ENCODE results near the gene FAM78A. TPM values are rescaled to one million over a fixed set of nuclear protein-coding genes. Genes with fewer than 3 reads are reported as not detected.

The FAM78A gene
- total RNA-seq, 1 experiment from 2014 or later = 0.40 TPM

DNA sequence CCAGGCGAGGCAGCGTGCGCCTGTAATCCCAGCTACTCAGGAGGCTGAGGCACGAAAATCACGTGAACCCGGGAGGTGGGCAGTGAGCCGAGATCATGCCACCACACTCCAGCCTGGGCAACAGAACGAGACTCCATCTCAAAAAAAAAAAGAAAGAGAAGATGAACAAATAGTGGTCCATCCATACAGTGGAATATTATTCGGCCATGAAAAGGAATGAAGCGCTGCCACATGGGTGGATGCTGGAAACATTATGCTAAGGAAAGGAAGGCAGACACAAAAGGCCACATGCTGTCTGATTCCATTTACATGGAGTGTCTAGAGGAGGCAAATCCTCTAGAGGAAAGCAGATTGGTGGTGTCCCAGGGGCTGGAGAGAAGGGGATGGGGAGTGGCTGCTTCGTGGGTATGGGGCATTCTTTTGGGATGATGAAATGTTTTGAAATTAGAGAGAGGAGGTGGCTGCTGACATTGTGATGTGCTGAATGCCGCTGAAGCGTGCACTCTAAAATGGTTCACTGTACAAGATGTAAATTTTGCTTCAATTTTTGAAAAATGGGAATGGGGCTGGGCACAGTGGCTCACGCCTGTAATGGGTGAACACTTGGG is 30.2 kb upstream of the FAM78A start:
- no peaks in the 10 kb centered on the region for H3K9me3 Mint-ChIP-seq (ENCODE audit: unreplicated experiment)
- ChIA-PET CTCF (interaction anchor here (0.6 to 1.2 kb wide), 2 partner anchors 57 to 155 kb away, joined by 3 to 4 read pairs; no protein-coding TSS in a partner anchor), POLR2A (no interaction called here)
- H3K36me3 Mint-ChIP-seq (ENCODE audit: insufficient read depth, unreplicated experiment) = no peaks in the 10 kb centered on the region
- no peak overlapping the region for H3K4me3 Mint-ChIP-seq (ENCODE audit: unreplicated experiment)
- no peak overlapping the region for H3K27ac Mint-ChIP-seq (ENCODE audit: low read depth, unreplicated experiment)
- intact Hi-C loops (cut with micrococcal nuclease) = no loop called here
- BruUV-seq (replicated peaks) = no TSS peak
- no peaks in the 10 kb centered on the region for H3K27me3 Mint-ChIP-seq (ENCODE audit: insufficient read depth, unreplicated experiment)
- H3K4me1 Mint-ChIP-seq (ENCODE audit: insufficient read depth, unreplicated experiment) = no peaks in the 10 kb centered on the region
- DNase-seq (ENCODE audit: unreplicated experiment) = no peak
- TF ChIP-seq, protein P1, sequence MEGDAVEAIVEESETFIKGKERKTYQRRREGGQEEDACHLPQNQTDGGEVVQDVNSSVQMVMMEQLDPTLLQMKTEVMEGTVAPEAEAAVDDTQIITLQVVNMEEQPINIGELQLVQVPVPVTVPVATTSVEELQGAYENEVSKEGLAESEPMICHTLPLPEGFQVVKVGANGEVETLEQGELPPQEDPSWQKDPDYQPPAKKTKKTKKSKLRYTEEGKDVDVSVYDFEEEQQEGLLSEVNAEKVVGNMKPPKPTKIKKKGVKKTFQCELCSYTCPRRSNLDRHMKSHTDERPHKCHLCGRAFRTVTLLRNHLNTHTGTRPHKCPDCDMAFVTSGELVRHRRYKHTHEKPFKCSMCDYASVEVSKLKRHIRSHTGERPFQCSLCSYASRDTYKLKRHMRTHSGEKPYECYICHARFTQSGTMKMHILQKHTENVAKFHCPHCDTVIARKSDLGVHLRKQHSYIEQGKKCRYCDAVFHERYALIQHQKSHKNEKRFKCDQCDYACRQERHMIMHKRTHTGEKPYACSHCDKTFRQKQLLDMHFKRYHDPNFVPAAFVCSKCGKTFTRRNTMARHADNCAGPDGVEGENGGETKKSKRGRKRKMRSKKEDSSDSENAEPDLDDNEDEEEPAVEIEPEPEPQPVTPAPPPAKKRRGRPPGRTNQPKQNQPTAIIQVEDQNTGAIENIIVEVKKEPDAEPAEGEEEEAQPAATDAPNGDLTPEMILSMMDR (IDR thresholded peaks at IDR 0.05; ENCODE audit: unreplicated experiment) = no peak

DNA sequence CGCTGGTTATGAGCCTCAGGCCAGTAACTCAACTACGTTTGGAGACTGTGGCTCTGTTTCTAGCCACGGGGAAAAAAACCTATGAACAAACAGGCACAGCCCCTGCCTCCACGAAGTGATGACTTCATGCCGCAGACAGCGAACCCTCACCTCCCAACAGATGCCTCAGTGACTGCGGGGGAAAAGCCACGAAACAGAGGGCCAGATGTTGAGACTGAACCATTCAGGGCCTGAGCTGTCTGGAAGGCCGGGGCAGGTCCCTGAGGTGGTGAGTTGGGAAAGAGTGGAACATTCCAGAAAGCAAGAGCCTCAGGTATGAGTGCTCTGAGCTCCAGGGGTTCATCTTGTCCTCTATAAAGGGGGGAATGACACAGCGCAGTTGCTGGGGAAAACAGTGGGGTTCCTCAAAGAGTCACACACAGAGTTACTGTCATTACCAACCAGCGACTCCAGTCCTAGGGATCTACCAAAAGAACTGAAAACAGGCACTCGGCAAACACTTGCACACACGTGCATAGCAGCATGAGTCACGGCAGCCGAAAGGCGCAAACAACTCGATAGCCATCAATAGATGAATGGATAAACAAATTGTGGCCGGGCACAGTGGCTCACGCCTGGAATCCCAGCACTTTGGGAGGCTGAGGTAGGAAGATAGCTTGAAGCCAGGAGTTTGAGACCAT is 28.5 kb upstream of the FAM78A start:
- no peak for DNase-seq (ENCODE audit: unreplicated experiment)
- TF ChIP-seq, protein P1 (IDR thresholded peaks at IDR 0.05; ENCODE audit: unreplicated experiment) = no peak
- Mint-ChIP-seq H3K4me3 (ENCODE audit: unreplicated experiment) (no peak overlapping the region), H3K36me3 (ENCODE audit: insufficient read depth, unreplicated experiment) (no peaks in the 10 kb centered on the region), H3K27me3 (ENCODE audit: insufficient read depth, unreplicated experiment) (no peaks in the 10 kb centered on the region), H3K27ac (ENCODE audit: low read depth, unreplicated experiment) (no peak overlapping the region), H3K9me3 (ENCODE audit: unreplicated experiment) (no peaks in the 10 kb centered on the region), H3K4me1 (ENCODE audit: insufficient read depth, unreplicated experiment) (no peaks in the 10 kb centered on the region)
- intact Hi-C loops (cut with micrococcal nuclease) = no loop called here
- POLR2A ChIA-PET = no interaction called here
- CTCF ChIA-PET = no interaction called here
- no TSS peak for BruUV-seq (replicated peaks)

DNA sequence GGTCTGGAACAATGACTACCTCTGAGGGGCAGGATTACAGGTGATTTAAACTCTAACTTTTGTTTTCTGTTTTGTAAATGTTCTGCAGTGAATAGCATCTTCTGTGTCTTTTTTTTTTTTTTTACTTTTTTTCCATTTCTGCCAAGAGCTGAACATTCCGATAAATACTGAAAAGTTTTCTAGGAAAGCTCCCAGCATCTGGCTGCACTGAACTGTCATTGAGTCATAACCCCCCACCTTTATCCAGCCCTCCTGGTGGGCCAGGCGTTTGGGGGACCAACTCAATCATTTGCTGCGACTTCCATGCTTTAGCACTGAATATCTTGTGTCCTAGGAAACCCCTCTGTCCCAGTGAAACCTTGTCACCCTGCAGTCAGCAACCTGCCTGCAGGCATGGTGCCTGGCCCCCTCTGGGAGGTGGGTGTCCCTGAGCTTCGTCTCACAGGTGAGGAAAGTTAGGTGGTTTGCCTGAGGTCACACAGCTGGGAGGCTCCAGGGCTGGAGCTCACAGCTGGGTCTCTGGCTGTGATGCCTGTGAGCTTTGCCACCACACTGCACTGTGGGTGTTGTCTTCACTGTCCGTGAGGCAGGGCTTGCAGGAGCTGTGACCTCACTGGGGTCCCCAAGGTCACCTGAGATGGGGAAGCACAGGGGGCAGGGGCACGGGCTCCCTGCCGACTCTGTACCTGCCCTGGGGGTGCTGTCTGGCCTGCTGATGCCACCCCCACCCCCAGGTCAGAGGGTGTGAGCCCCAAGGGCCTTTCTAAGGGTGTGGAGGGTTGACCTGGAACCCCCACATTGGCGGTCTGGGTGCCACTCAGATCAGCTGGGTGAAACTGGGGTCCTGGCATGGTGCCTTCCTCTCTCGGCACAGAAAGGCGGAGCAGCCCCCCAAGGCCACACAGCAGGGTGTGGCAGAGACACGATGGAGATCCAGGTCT is 27.3 kb upstream of the FAM78A start:
- no peaks in the 10 kb centered on the region for H3K36me3 Mint-ChIP-seq (ENCODE audit: insufficient read depth, unreplicated experiment)
- TF ChIP-seq, protein P1 (IDR thresholded peaks at IDR 0.05; ENCODE audit: unreplicated experiment) = no peak
- H3K4me1 Mint-ChIP-seq (ENCODE audit: insufficient read depth, unreplicated experiment) = no peaks in the 10 kb centered on the region
- no peak overlapping the region for H3K27ac Mint-ChIP-seq (ENCODE audit: low read depth, unreplicated experiment)
- H3K27me3 Mint-ChIP-seq (ENCODE audit: insufficient read depth, unreplicated experiment) = no peaks in the 10 kb centered on the region
- no peak overlapping the region for H3K4me3 Mint-ChIP-seq (ENCODE audit: unreplicated experiment)
- POLR2A ChIA-PET = no interaction called here
- no TSS peak for BruUV-seq (replicated peaks)
- H3K9me3 Mint-ChIP-seq (ENCODE audit: unreplicated experiment) = no peaks in the 10 kb centered on the region
- DNase-seq (ENCODE audit: unreplicated experiment) = no peak
- intact Hi-C loops (cut with micrococcal nuclease) = no loop called here
- CTCF ChIA-PET = interaction anchor here (0.6 kb wide), 2 partner anchors 11 to 39 kb away, joined by 3 read pairs; no protein-coding TSS in a partner anchor

Data from MCF 10A (cell line).